Panc1 (cell line): ENCODE measurements around the gene DRGX.

ENCODE experiments used
- POLR2AphosphoS5 ChIP-seq: IDR thresholded peaks from 2 replicates; pipeline ENCODE4 v1.6.1; 2012; ENCODE audit warnings: mild to moderate bottlenecking, low read depth, low read length, moderate library complexity
- SIN3A ChIP-seq: IDR thresholded peaks from 2 replicates; pipeline ENCODE4 v1.6.1; 2012; ENCODE audit warnings: low read depth, mild to moderate bottlenecking, low read length, moderate library complexity, borderline replicate concordance; ENCODE audit not compliant: insufficient read depth
- TF ChIP-seq, protein P1 (sequence below): fragments of 450-650 bp; IDR thresholded peaks from 2 replicates; pipeline ENCODE4 v1.5.1; 2017; ENCODE audit warnings: mild to moderate bottlenecking
- TF ChIP-seq, protein P2 (sequence below), 2 experiments: IDR thresholded peaks; 2 replicates each; pipeline ENCODE4 v1.6.1; 2011 to 2012; ENCODE audit warnings: low read depth in 2 of 2, control low read depth in 1 of 2, low read length in 1 of 2, mild to moderate bottlenecking in 1 of 2, moderate library complexity in 1 of 2; ENCODE audit not compliant: insufficient read depth in 1 of 2

DNA sequence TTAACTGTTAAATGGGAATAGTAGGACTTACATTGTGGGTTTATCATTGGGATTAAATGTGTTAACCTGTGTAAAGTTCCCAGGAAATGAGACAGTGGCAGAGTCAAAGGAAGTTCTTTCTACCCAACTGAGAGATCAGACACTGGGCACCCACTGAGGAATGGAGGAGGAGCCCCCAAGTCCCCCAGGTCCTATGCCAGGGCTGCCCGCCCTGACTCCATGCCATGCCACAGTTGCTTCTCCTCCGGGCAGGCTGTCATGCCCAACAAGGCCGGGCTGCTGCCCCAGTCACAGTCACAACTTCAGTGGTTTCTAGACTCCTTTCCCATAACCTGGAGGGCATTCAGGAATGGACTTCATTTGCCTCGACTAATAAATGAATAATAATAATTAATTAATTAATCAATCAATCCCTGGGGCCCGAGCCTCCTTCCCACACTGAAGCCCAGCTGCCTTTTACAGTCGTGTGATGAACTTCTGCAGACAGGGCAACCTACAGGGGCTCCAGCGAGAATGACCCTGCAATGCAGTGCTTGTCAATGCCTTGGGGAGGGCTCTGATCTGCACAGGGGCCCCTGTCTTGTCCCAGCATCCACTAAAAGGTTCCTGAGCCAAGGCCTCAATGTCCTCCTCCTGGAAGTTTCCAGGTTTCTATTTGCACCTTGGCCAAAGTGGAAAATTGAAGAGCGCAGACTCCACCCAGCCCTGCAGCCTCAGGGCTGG, 32.4 kb downstream of the DRGX start:
- TF ChIP-seq, protein P1, sequence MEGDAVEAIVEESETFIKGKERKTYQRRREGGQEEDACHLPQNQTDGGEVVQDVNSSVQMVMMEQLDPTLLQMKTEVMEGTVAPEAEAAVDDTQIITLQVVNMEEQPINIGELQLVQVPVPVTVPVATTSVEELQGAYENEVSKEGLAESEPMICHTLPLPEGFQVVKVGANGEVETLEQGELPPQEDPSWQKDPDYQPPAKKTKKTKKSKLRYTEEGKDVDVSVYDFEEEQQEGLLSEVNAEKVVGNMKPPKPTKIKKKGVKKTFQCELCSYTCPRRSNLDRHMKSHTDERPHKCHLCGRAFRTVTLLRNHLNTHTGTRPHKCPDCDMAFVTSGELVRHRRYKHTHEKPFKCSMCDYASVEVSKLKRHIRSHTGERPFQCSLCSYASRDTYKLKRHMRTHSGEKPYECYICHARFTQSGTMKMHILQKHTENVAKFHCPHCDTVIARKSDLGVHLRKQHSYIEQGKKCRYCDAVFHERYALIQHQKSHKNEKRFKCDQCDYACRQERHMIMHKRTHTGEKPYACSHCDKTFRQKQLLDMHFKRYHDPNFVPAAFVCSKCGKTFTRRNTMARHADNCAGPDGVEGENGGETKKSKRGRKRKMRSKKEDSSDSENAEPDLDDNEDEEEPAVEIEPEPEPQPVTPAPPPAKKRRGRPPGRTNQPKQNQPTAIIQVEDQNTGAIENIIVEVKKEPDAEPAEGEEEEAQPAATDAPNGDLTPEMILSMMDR = no peak
- TF ChIP-seq POLR2AphosphoS5 (no peak), SIN3A (no peak)
- TF ChIP-seq, protein P2, sequence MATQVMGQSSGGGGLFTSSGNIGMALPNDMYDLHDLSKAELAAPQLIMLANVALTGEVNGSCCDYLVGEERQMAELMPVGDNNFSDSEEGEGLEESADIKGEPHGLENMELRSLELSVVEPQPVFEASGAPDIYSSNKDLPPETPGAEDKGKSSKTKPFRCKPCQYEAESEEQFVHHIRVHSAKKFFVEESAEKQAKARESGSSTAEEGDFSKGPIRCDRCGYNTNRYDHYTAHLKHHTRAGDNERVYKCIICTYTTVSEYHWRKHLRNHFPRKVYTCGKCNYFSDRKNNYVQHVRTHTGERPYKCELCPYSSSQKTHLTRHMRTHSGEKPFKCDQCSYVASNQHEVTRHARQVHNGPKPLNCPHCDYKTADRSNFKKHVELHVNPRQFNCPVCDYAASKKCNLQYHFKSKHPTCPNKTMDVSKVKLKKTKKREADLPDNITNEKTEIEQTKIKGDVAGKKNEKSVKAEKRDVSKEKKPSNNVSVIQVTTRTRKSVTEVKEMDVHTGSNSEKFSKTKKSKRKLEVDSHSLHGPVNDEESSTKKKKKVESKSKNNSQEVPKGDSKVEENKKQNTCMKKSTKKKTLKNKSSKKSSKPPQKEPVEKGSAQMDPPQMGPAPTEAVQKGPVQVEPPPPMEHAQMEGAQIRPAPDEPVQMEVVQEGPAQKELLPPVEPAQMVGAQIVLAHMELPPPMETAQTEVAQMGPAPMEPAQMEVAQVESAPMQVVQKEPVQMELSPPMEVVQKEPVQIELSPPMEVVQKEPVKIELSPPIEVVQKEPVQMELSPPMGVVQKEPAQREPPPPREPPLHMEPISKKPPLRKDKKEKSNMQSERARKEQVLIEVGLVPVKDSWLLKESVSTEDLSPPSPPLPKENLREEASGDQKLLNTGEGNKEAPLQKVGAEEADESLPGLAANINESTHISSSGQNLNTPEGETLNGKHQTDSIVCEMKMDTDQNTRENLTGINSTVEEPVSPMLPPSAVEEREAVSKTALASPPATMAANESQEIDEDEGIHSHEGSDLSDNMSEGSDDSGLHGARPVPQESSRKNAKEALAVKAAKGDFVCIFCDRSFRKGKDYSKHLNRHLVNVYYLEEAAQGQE (IDR thresholded peaks at IDR 0.05; ENCODE audit: insufficient read depth in 1 of 2, low read depth in 2 of 2, low read length in 1 of 2) = no peak
